Loucy (cell line): Measurements from ENCODE around the gene IGFLR1.

Source experiments
- EZH2phosphoT487 ChIP-seq: fragments of 200-600 bp; IDR thresholded peaks from 2 replicates; pipeline ENCODE4 v1.6.1; 2018; ENCODE audit warnings: antibody characterized with exemption, mild to moderate bottlenecking, moderate library complexity, borderline replicate concordance
- TF ChIP-seq, protein P1 (sequence below): fragments of 200-600 bp; sonication (generic); conservative IDR thresholded peaks from 2 replicates; pipeline ENCODE4 v1.5.1; 2014; ENCODE audit warnings: mild to moderate bottlenecking, antibody characterized with exemption, low read length

DNA sequence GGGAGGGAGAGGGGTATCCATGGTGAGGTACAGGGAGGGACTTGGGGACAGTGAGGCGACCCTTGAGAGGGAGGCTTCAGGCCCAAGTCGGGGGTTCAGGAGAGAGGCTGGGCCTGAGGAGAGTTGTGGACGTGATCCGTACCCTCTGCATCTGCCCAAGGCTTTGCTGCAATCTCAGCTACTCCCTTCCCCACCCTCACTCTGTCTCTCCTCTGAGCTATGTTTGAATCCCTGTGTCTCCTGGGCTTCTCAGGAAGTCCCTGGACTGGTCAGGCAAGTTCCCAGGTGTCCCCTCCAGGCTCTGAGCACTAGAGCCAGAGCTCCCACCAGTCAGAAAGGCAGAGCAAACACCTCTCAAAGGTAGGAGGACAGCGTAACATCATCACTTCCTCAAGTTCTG is 7.9 kb upstream of the IGFLR1 start:
- TF ChIP-seq, protein P1, sequence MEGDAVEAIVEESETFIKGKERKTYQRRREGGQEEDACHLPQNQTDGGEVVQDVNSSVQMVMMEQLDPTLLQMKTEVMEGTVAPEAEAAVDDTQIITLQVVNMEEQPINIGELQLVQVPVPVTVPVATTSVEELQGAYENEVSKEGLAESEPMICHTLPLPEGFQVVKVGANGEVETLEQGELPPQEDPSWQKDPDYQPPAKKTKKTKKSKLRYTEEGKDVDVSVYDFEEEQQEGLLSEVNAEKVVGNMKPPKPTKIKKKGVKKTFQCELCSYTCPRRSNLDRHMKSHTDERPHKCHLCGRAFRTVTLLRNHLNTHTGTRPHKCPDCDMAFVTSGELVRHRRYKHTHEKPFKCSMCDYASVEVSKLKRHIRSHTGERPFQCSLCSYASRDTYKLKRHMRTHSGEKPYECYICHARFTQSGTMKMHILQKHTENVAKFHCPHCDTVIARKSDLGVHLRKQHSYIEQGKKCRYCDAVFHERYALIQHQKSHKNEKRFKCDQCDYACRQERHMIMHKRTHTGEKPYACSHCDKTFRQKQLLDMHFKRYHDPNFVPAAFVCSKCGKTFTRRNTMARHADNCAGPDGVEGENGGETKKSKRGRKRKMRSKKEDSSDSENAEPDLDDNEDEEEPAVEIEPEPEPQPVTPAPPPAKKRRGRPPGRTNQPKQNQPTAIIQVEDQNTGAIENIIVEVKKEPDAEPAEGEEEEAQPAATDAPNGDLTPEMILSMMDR, result no peak
- TF ChIP-seq EZH2phosphoT487, result no peak
